ENCODE measurements around the gene BBS9. TPM values are rescaled to one million over a fixed set of nuclear protein-coding genes. Genes with fewer than 3 reads are reported as not detected.

Gene BBS9
- total RNA-seq, 1 donor from 2014 or later: 31.2 TPM

DNA sequence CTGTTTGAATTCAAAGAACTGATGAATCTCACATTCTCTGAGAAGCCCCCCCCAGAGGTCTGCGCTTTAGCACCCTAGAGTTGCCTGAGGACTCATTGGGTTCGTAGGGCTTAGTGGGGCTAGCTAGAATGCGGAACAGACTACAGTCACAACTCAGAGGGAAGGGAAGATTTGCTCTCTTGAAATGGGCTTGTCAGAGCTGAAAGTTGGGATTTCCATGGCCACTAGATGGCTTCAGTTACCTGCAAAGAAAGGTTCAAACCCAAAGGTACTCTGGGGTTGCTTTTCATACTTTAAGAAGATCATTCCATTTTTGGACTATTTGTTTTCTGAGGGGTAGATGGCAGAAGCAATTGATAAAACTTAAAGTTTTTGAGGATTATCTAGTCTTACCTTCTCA is 205.0 kb downstream of the BBS9 start:
- Histone ChIP-seq H3K9me3 (no peaks in the 10 kb centered on the region), H3K4me3 (no peak overlapping the region), H3K4me1 (no peaks in the 10 kb centered on the region), H3K27me3 (no peaks in the 10 kb centered on the region), H3K27ac (no peak overlapping the region), H3K36me3 (no peaks in the 10 kb centered on the region)
- intact Hi-C loops (cut with DNase I): no loop called here
- TF ChIP-seq, protein P1, sequence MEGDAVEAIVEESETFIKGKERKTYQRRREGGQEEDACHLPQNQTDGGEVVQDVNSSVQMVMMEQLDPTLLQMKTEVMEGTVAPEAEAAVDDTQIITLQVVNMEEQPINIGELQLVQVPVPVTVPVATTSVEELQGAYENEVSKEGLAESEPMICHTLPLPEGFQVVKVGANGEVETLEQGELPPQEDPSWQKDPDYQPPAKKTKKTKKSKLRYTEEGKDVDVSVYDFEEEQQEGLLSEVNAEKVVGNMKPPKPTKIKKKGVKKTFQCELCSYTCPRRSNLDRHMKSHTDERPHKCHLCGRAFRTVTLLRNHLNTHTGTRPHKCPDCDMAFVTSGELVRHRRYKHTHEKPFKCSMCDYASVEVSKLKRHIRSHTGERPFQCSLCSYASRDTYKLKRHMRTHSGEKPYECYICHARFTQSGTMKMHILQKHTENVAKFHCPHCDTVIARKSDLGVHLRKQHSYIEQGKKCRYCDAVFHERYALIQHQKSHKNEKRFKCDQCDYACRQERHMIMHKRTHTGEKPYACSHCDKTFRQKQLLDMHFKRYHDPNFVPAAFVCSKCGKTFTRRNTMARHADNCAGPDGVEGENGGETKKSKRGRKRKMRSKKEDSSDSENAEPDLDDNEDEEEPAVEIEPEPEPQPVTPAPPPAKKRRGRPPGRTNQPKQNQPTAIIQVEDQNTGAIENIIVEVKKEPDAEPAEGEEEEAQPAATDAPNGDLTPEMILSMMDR (IDR thresholded peaks at IDR 0.05): no peak
- no peak for TF ChIP-seq POLR2AphosphoS5 (IDR thresholded peaks at IDR 0.05; ENCODE audit: insufficient read depth in 1 of 2, low read depth in 1 of 2)
- no peak for TF ChIP-seq POLR2A (IDR thresholded peaks at IDR 0.05)
- no peak for DNase-seq (ENCODE audit: extremely low spot score in 2 of 2)

DNA sequence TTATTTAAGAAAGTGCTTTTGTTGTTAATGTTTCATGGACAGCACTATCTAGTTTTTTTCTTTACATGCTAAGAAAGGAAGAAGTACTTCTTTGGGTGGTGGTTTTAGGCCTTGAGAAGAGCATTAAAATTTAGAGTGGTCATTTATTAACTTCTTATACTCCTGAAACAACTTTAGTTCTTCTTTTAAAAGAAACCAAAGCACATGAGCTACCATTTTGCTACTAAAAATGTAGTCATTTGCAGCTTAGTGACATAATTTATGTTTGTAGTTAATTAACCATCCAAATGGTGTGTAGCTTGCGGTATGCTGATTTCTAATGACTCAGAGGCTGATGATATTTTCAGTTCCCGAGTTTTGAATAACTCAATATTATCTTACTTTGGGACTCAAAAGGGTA is 207.5 kb downstream of the BBS9 start:
- no peaks in the 10 kb centered on the region for H3K27me3 ChIP-seq
- TF ChIP-seq, protein P1 (IDR thresholded peaks at IDR 0.05): no peak
- TF ChIP-seq POLR2A (IDR thresholded peaks at IDR 0.05): no peak
- no peak for TF ChIP-seq POLR2AphosphoS5 (IDR thresholded peaks at IDR 0.05; ENCODE audit: insufficient read depth in 1 of 2, low read depth in 1 of 2)
- intact Hi-C loops (cut with DNase I): no loop called here
- H3K27ac ChIP-seq: no peak overlapping the region
- no peaks in the 10 kb centered on the region for H3K9me3 ChIP-seq
- no peaks in the 10 kb centered on the region for H3K36me3 ChIP-seq
- DNase-seq (ENCODE audit: extremely low spot score in 2 of 2): no peak
- no peak overlapping the region for H3K4me3 ChIP-seq
- no peaks in the 10 kb centered on the region for H3K4me1 ChIP-seq

DNA sequence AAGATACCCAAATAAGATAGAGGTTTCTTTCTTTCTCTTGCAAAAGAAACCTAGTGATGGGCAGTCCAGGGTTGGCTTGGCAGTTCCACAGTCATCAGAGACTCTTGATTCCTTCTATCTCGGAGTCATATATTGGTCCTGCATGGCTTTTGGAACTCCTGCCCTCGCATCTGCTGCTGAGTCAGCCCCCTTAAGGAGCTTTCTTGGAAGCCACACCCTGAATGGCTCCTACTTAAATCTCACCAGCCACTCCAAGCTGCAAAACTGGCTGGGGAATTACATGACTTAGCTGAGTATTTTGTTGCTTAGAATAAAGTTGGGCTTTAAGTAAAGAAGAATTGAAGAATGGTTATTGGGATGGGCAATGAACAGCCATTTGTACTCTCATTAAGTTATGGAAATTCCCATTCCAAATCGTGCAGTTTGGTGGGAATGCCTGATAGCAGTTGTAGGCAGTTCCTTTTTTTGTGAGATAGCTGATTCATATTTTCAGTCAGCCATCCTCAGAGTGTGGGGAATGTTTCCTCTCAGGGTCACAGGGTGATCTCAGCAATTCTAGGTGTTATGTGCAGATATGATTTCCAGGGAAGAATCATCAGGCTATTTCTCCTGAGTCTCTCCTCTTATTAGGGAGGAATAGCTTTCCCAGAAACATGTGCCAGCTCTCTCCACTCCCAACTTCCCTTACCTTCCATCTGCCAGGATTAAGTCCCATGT is 209.9 kb downstream of the BBS9 start:
- no peaks in the 10 kb centered on the region for H3K9me3 ChIP-seq
- H3K36me3 ChIP-seq: no peaks in the 10 kb centered on the region
- no peaks in the 10 kb centered on the region for H3K4me1 ChIP-seq
- no peak overlapping the region for H3K27ac ChIP-seq
- no peak overlapping the region for H3K4me3 ChIP-seq
- TF ChIP-seq POLR2AphosphoS5 (IDR thresholded peaks at IDR 0.05; ENCODE audit: insufficient read depth in 1 of 2, low read depth in 1 of 2): no peak
- no peak for DNase-seq (ENCODE audit: extremely low spot score in 2 of 2)
- H3K27me3 ChIP-seq: no peaks in the 10 kb centered on the region
- intact Hi-C loops (cut with DNase I): no loop called here

DNA sequence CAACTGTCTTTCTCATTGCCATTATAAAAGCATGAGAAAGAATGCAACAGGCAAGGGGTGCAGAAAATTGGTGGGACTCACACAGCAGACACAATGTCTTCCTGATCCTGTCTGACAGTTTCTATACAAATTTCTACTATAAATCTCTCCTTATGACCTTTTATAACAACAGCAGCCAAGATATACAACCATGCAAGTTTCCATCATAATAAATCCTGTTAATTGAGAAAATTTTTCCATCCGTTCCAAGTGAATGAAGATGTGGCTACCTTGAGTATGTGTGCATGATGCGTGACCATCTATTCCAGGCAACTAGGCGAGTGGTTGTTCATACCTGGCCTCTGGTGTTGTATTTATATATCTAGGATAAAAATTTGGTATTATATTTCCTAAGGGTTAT is 216.7 kb downstream of the BBS9 start:
- intact Hi-C loops (cut with DNase I): no loop called here
- Histone ChIP-seq H3K4me1 (no peaks in the 10 kb centered on the region), H3K36me3 (peaks cover 0 to 5% of the 10 kb centered on the region in 2 donors), H3K27ac (no peak overlapping the region), H3K27me3 (no peaks in the 10 kb centered on the region), H3K9me3 (no peaks in the 10 kb centered on the region), H3K4me3 (no peak overlapping the region)
- no peak for TF ChIP-seq POLR2A (IDR thresholded peaks at IDR 0.05)
- TF ChIP-seq POLR2AphosphoS5 (IDR thresholded peaks at IDR 0.05; ENCODE audit: insufficient read depth in 1 of 2, low read depth in 1 of 2): no peak
- TF ChIP-seq, protein P1 (IDR thresholded peaks at IDR 0.05): no peak
- no peak for DNase-seq (ENCODE audit: extremely low spot score in 2 of 2)

DNA sequence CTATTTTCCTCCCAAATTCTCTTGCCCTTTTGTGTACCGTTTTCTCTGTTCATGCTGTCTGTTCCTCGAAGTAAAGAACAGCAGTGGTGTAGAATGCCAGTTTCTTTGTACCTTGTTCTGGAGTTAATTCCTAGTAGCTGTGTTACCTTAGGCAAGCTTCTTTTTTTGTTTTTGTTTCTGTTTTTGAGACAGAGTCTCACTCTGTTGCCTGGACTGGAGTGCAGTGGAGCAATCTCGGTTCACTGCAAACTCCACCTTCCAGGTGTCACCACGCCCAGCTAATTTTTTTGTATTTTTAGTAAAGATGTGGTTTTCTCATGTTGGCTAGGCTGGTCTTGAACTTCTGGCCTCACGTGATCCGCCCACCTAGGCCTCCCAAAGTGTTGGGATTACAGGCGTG is 221.2 kb downstream of the BBS9 start:
- H3K4me1 ChIP-seq: no peaks in the 10 kb centered on the region
- DNase-seq (ENCODE audit: extremely low spot score in 2 of 2): no peak
- H3K4me3 ChIP-seq: no peak overlapping the region
- intact Hi-C loops (cut with DNase I): no loop called here
- no peaks in the 10 kb centered on the region for H3K27me3 ChIP-seq
- no peak for TF ChIP-seq POLR2AphosphoS5 (IDR thresholded peaks at IDR 0.05; ENCODE audit: insufficient read depth in 1 of 2, low read depth in 1 of 2)
- TF ChIP-seq, protein P1 (IDR thresholded peaks at IDR 0.05): no peak
- TF ChIP-seq POLR2A (IDR thresholded peaks at IDR 0.05): no peak
- no peak overlapping the region for H3K27ac ChIP-seq
- H3K36me3 ChIP-seq: no peaks in the 10 kb centered on the region
- no peaks in the 10 kb centered on the region for H3K9me3 ChIP-seq
